Glomerular visceral epithelial cell (primary cell): ENCODE measurements around the gene XRRA1.

Experiments
- DNase-seq: peaks from one replicate; pipeline ENCODE4 v3.0.0-alpha.2; 2016; ENCODE audit errors: extremely low spot score

The XRRA1 gene

GRCh38 chr11:74951226-74951625, 2.3 kb upstream of the XRRA1 start:
- no peak for DNase-seq

DNA sequence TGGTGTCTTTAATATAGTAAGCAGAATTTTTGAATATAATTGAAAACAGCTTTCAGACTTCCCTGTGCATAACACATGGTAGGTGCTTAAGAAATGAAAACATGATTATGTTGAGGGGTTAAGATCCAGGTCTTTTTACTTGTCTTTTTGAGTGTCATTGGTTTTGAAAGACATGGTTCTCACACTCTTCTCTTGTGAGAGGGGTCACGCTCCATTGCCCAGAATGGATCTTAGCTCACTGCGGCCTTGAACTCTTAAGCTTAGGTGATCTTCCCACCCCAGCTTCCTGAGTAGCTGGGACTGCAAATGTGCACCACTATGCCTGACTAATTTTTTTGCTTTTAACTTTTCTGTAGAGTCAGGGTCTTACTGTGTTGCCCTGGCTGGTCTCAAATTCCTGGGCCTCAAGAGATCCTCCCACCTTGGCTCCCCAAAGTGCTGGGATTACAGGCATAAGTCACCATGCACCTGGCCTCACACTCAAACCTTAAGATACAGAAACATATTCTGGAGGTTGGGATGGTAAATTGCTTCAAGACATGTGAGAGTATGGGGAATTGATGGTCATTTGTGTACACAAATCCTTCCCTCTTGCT, 1.6 kb upstream of the XRRA1 start:
- peak; percentile 37 for DNase-seq

DNA sequence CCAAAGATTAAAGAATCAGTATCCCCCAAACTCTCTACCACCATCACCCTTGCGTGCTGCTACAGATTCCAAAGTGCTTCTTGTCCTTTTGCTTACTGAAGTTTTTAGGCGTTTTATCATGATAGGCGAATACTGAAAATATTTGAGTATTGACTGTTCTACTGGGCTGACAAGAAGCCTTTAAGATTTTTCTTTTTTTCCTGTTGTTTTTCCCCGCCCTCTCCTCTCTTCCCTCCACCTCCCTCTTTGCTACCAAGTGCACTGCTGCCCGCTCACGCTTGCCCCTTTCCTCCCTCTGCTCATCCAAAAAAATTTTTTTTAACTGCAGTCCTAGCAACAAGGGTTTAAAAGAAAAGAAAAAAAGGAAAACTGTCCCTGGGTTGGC, 854 bp upstream of the XRRA1 start:
- no peak for DNase-seq

DNA sequence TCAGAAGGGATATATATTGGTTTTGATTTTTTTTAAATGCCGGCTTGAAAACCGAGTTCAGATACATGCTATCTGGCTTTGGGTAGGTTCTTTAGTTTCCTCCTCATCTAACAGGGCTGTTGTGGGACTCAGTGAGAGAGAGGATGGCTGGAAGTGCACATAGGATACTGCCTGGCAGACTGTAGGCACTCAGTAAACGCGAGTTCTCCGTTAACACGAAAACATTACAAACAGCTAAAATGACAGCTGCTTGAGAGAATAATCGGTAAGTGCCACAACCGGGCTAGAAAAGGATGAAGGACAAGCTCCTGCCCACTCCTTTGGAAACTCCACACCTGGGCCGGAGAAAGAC, 369 bp downstream of the XRRA1 start:
- peak; percentile 17 for DNase-seq

DNA sequence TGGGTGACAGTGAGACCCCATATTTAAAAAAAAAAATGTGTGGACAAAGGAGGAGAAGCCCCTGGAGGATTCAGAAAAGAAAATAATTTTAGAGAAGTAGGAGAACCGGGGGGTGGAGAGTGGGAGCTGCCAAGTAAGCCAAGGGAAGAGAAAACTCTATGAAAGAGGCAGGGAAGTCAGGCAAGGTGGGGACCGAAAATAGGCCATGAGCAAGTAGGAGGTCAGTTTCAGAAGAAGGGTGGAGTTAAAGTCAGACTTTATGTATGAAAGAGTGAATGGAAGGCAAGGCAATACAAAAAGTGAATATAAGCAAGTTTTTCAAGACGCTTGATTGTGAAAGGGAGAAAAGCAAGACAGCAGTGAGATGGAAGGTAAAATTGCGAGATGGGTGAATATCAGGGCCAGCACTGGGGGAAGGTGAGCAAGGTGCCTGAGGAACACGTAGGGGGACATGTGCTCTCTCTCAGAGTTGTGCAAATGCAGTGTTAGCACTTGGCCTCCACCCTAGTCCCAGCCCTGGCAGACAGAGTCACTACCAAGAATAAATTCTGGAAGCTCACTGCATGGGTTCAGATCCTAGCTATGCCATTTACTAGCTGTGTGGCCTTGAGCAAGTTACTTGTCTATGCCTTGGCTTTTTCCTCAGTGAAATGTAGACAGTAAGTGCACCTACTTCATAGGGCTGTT, 6.7 kb downstream of the XRRA1 start:
- no peak for DNase-seq

- no peak for DNase-seq
Measured at GRCh38 chr11:74941492-74941891, 7.4 kb downstream of the XRRA1 start.

GRCh38 chr11:74937696-74938475, 11.0 kb downstream of the XRRA1 start:
- no peak for DNase-seq

DNA sequence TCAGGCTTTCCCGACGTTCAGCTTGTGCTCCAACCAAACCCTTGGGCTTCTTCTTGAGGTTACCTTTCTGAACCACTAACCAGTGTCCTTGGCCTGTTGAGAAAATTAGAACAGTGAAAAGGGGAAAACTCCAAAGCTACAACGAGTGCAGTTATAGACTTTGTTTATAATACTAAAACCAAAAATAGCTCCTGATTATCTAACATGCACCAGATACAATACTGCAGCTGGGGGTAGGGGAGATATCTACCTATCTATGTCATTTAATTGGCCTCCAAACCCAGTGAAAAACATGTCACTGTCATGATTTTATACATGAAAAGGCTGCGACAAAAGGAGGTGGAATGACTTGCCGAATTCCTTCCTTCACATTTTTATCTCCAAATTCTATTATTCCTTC, 11.9 kb downstream of the XRRA1 start:
- no peak for DNase-seq

DNA sequence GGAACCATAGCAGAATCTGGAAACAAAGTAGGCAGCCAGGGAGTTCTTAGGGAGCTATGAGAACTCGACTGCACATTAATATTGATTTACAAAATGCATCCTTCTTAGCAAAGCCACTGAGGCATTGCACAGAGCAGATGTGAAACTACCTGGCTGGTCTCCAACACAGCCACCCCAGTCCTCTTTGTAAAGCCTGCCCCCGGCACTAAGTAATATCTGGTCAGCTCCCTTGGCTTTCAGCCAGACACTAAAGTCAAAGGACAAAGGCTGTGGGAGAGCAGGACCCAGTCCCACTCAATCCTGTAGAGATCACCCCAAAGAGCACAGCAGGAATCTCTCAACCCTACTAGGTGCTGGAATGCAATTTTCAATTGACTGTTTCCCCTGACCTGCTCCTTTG, 12.8 kb downstream of the XRRA1 start:
- DNase-seq: no peak

DNA sequence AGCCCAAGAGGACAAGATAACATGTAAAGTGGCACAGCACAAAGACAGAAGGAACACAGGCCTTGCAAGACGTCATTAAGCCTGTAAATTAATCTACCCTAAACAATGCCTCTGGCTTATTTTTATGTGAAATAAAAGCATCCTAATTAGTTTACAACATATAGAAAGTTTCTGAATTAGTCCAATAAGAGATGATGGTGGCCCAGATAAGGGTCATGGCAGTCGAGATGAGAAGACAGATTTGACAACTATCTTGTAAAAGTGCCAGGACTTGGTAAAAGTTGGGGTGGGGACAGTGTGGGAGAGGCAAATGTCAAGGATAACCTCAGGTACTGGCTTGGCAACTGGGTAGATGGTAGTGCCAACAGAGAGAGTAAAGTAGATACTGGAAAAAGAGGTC, 13.6 kb downstream of the XRRA1 start:
- no peak for DNase-seq

DNA sequence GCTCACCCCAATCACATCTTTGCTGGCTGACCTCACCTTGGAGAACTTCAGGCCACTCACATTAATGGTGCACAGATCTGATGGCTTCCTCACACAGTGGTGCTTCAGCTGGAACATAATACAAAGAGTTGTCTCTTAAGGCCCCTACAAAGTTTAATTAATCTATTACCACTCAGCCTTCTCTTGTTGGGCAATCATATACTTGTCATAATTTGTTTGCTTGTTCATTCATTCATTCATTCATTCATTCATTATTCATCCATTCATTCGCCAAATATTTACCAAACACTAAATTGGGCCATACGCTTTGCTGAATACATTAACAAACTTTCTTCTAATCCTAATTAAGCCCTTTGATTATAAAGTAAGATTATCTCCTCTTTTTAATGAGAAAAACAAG, 15.1 kb downstream of the XRRA1 start:
- no peak for DNase-seq

- peak; percentile 74 for DNase-seq
Measured at GRCh38 chr11:74932797-74933196, 16.1 kb downstream of the XRRA1 start.

DNA sequence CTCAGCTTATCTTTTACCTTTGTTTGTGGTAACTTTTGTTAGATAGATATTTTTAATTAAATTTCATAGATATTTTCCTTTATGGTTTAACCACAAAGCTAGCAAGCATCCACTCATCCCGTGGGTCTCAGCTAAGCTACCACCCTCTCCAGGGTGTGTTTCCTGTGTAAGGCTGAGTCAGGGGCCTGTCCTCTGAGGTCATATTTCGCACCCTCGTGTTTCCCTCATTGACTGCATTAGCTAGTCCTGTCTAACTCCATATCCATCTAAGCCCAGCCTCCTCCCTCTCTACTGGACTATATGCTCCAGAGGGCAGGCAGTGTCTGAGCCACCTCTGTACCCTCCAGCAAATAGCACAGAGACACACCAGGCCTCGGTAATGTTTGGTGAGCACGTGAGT, 16.7 kb downstream of the XRRA1 start:
- peak; percentile 41 for DNase-seq

- peak; percentile 84 for DNase-seq
Measured at GRCh38 chr11:74929431-74930363, 19.2 kb downstream of the XRRA1 start.

DNA sequence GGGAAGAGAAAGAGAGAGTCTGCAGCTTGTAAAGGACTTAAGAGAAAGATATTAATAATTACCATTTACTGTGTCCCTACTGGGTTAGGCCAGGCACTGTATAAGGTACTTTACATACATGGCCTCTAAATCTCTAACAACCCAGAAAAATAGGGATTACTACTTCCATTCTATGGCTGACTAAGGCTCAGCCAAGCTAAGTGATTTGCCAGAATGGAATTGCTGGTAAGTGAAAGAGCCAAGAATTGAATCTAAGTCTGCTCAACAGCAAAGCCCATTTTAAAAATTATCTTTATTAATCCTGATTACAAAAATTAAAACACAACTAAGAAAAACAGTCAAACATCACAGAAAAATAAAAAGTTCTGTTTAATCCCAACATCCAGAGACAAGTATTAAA, 21.4 kb downstream of the XRRA1 start:
- DNase-seq: no peak

GRCh38 chr11:74926304-74927030, 22.4 kb downstream of the XRRA1 start:
- DNase-seq: peak; percentile 51

DNA sequence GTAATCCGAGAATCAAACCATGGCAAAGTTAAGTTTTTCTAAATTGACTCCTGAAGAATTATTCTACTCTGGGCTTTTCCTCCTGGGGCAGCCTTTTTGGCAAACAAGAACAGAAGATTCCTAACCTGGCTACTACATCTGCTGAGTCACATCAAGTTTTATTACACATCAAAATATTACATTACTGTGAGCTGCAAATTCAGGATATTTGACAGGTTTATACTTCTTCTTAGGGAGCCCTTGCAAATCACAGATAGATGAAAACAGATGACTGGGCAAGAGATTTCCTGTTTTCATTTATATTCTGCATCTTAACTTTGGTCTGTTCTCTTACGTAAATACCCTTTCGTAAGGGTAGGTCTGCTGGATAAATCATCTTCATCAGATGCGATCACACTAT, 23.6 kb downstream of the XRRA1 start:
- no peak for DNase-seq

- DNase-seq: no peak
Measured at GRCh38 chr11:74923125-74923524, 25.8 kb downstream of the XRRA1 start.

DNA sequence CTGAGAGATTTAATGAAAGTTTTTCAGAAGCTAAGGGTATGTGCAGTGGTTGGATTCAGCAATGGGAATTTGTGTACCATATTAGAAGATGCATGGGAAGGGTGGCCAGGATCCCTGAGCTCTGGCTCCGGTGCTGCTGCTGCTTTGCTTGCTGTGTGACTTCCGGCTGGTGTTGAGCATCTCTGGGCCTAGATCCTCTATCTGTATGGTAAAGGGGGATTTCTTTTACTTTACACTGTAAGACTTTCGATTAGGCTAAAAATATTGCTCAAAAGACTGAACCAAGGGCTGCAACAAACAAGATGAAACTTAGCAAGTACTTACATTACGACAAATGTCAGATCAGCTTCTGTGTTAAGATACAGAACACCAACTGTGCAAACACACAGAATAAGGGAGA, 39.1 kb downstream of the XRRA1 start:
- DNase-seq: no peak

- DNase-seq: no peak
Measured at GRCh38 chr11:74909385-74909784, 39.5 kb downstream of the XRRA1 start.

GRCh38 chr11:74905326-74905725, 43.6 kb downstream of the XRRA1 start:
- DNase-seq: no peak
